NK-92 (cell line): ENCODE data around the gene CD300A.

Source experiments
- DNase-seq: peaks from one replicate; lab custom pipeline; 2025; ENCODE audit not compliant: unreplicated experiment; lab: John Stamatoyannopoulos, UW

Gene CD300A

GRCh38 chr17:74466111-74466827, at the start of gene CD300A:
Gene CD300A (plus strand): TSS chr17:74466634. CDS start chr17:74466704, 70 bp downstream.
- no peak for DNase-seq

GRCh38 chr17:74417178-74418045, 49.0 kb upstream of the CD300A start:
- DNase-seq, result no peak

DNA sequence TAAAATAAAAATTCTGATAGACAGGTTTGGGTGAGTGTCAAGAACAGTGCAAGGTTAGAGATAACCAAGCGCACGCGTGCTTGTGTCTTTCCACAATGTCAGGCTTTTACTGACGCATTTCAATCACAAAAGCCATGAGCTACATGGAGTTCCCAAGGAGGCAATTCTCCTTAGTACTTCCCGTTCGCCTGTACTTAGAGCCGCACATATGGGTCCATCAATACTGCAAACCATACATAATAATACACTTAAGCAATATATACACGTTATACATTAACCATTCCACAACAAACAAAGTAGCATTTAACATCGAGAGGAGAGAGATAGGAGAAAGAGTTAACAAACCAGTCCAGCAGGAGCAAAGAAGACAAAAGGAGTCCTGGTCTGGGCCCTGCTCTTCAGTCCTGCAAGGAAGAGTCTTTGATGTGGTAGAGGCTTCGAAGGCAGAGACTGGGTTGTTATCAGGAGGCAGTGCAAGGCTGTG, 46.5 kb upstream of the CD300A start:
- DNase-seq, result no peak

DNA sequence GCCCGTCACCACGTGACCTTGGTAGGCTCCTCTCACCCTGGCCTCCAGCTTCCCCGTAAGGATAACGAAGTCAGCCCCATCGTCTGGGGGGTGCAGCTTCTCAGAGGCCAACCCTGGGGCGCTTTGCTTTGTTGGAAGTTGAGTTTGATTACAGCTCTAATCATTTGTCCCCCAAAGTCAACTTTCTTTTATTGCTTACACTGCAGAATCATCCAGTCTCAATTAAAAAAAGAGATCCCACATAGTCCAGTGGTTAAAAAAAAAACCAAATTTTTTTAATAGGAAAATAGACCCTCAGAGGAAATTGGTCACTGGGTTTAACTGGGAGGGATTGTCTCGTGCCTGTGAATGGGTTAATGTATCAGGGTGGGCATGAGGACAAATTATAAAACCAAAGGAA, 42.3 kb upstream of the CD300A start:
- DNase-seq, result no peak

GRCh38 chr17:74424657-74425056, 41.8 kb upstream of the CD300A start:
- DNase-seq, result no peak

DNA sequence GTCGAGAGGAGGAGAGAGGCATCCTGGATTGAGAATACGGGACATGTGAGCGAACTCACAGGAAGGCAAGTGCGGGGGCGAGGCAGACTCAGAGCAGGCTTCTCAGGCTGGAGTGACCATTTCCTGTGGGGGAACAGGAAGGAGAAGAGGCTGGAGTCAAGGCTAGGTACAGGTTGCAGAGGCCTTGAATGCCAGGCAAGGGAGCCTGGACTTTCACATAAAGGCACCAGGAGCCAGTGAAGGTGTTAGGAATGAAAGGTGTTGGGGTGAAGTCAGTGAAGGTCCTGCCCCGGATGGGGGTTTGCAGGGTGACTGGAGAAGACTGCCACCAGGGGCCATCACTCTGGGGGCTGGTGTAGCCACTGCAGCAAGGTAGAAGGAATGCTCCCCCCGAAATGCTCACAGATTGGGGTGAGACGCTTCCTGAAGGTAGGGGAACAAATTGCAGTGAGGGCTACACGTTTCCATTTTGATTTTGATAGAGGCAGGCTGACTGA, 39.8 kb upstream of the CD300A start:
- DNase-seq, result no peak

GRCh38 chr17:74427048-74427762, 39.2 kb upstream of the CD300A start:
- DNase-seq, result no peak

- no peak for DNase-seq
Measured at GRCh38 chr17:74427763-74428153, 38.7 kb upstream of the CD300A start.

DNA sequence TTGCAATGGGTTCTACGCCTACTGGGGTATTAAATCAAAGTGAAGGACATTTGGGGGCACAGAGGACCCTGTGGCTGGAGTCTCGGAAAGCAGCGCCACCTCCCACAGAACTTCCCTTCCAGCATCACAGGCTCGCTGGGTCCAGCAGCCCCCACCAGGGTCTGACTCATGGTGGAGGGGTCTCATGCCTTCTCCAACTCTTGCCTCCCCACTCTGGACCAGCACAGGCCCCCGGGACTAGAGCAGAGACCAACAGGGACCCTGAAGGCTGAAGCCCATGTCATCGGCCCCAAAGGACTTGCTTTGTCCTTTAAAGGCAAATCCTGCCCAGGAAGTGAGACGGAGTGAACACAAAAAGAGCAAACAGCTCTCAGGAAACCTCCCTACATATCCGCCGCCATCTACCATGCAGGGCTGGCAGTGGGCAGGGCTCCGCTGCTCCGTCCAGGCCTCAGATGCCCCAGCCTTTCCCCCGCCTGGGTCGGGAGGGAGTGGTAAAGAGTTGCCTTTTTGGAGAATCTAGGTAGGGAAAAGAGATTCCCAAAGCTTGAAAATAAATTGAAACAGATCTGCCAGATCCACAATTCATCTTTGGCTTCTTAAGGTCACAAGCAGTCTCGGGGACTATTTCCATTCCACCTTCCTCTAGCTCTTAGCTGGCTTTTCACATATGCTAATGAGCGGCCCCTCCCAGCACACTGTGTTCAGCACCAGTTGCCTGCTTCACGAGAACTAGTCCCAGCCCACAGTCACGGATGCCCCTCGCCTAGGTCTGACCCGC, 36.6 kb upstream of the CD300A start:
- DNase-seq, result no peak

DNA sequence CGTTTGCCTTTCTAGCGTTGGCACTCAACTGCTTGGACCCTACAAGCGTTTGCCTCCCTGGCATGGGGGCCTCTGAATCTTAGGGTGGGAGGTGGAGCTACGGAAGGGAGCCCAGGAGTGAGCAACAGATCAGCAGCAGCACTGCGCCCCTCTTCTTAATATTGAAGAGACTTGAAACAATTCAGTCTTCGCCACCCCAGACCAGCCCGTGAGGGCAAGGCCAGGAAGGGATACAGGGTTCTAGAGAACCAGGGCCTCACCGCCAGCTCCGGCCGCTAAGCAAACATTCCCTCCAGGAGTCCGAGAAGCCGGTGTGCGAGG, 36.1 kb upstream of the CD300A start:
- DNase-seq, result no peak

DNA sequence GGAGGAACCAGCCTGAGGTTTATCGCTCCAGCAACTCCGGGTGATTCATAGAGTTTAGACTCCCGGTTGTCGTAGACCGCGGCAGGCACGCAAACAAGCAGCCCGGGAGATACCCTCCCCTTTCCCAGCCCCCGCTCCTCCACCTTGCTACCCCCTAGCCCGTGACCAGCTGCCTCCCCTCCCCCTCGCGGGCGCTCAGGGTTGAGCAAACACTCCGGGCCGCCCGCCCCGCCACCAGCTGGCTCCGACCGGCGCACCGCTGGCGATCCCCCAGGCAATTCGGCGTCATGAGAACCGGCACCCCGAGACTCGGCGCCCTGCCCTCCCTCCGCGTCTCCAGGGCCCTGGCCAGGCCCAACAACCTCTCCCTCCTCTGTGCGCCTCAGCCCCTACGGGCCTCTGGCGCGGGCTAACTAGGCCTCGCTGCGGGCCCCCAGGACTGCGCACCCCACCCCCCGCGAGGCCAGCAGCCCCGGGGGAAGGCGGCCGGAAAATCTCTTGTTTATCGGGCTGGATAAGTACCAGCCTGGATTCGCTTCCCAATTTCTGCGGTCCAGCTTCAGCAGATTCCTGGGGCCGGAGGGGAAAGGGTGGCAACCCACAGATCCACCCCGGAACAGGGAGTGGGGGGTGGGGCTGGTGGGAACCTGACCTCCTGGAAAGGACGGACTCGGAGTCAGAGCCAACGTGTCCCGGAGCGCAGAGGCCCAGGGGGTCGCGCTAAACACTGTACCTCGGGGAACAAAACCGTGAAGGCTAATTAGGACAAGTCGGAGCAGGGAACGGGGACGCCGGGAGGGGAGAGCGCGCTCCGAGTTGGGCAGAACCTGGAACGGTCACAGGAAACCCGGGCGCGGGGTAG, 35.5 kb upstream of the CD300A start:
- no peak for DNase-seq

- DNase-seq, result no peak
Measured at GRCh38 chr17:74431568-74432423, 34.6 kb upstream of the CD300A start, which contains the start of gene GPRC5C. Gene GPRC5C (plus strand): TSS chr17:74432088. CDS start chr17:74439777, 7,689 bp downstream.

DNA sequence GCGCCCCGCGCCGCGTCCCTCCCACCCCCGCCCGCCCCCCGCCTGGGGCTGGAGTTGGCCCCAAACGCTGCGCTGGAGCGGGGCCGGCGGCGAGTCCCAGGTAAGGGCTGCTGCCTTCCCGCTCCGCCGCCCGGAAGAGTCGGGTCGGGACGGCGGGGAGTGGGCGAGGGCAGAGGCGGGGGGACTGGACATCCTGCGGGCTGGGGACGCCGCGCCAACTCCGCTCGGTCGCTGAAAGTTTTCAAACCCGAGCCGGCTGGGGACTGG, 34.1 kb upstream of the CD300A start:
- DNase-seq, result no peak

- DNase-seq, result no peak
Measured at GRCh38 chr17:74432766-74433391, 33.6 kb upstream of the CD300A start.

DNA sequence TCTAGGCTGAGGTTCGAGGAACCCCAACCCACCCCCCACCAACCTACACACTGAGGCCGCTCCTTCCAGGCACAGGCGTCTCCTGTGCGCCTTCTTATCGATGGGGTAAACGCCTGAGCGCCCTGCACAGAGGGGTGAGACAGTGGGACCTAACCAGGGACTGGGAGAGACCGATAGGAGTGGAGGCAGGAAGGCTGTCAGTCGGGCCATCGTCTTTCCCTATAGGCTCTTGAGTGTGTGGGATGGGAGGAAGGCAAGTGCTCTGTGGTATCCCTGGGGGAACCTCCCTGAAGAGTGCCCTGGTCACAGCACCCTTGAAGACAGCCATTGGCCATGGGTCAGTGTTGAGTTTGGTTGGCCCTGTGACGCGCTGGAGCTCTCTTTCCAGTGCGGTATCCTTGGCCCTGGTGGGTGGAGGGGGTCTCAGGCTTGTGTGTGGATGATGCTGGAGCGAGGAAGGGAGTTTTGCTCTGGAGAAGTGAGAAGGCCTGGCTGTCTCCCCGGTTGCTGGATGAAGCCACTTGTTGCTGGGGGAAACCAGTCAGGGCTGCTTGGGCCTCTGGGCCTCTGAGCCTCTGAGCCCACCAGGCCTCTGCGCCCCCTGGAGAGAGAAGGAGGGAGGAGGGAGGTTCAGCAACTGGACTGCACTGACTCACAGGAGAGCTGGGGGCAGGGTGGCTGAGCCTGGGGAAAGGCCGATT, 32.9 kb upstream of the CD300A start:
- DNase-seq, result no peak

DNA sequence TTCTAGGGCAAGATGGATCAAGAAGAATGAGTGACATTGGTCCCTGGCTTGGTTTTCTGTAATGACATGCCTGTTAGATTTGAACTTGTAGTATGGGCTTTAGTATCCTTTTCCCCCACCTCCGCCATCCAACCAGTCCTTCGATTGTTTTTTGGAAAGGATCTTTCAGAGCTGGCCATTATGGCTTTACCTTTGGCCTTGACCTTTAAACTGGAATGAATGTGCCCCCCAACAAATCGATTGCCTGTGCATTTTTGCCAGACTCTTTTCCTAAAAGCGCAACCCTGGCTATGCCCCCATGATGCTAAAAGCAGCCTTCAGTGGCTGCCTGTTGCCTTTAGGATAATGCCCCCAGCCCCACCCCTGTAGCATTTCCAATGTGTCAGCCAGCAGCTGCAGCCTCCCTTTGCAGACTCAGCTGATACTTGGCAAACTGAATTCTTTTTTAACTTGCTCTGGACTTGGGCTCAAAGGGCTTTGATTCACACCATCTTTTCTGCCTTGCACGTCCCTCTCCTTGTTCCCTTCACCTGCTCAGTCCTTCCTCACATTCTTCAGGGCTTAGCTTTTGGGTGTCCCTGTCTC, 30.6 kb upstream of the CD300A start:
- DNase-seq, result no peak

GRCh38 chr17:74437702-74438101, 28.7 kb upstream of the CD300A start:
- no peak for DNase-seq
